OCI-LY7 (cell line): ENCODE results near the gene KATNIP. TPM values are rescaled to one million over a fixed set of nuclear protein-coding genes. Genes with fewer than 3 reads are reported as not detected.

ENCODE experiments used
- BruUV-seq: library from RNA; stranded (reverse); fragments of 400-500 nt; replicated peaks from 2 replicates; lab custom pipeline; 2021; lab: Mats Ljungman, UMichigan
- CTCF ChIA-PET: fragments of 300-600 bp; sonication (Branson Sonifier 250); formaldehyde crosslinking; loops from one replicate; lab custom pipeline; 2022; ENCODE audit warnings: antibody characterized with exemption; ENCODE audit not compliant: unreplicated experiment; lab: Charles Lee
- POLR2A ChIA-PET: fragments of 300-600 bp; sonication (Branson Sonifier 250); formaldehyde crosslinking; loops from one replicate; lab custom pipeline; 2022; ENCODE audit warnings: antibody characterized with exemption; lab: Charles Lee
- DNase-seq: peaks from one replicate; pipeline ENCODE4 v3.0.0-alpha.2; 2015; ENCODE audit warnings: low spot score
- H2AFZ ChIP-seq: fragments of 200-600 bp; sonication (generic), shearing (Covaris generic); 2 replicates; pipeline ENCODE4 v1.6.1; 2014; ENCODE audit warnings: mild to moderate bottlenecking, antibody characterized with exemption, low read length, moderate library complexity
- H3K27ac ChIP-seq: fragments of 200-600 bp; sonication (generic); 2 replicates; pipeline ENCODE4 v1.5.1; 2014; ENCODE audit warnings: mixed run types, low read depth, mild to moderate bottlenecking, moderate library complexity, low read length, inconsistent platforms; ENCODE audit not compliant: poor library complexity, severe bottlenecking
- H3K36me3 ChIP-seq: fragments of 200-600 bp; sonication (generic); 2 replicates; pipeline ENCODE4 v1.6.1; 2014; ENCODE audit warnings: mild to moderate bottlenecking, antibody characterized with exemption, low read length, moderate library complexity, mixed read lengths; ENCODE audit not compliant: insufficient read depth
- H3K4me1 ChIP-seq: fragments of 200-600 bp; sonication (generic); 2 replicates; pipeline ENCODE4 v1.5.1; 2014; ENCODE audit warnings: mild to moderate bottlenecking, low read length; ENCODE audit not compliant: insufficient read depth, poor library complexity, severe bottlenecking
- H3K4me2 ChIP-seq: fragments of 200-600 bp; sonication (generic); 2 replicates; pipeline ENCODE4 v1.6.1; 2014; ENCODE audit warnings: mild to moderate bottlenecking, low read length
- H3K4me3 ChIP-seq: fragments of 200-600 bp; sonication (generic); 2 replicates; pipeline ENCODE4 v1.5.1; 2014; ENCODE audit warnings: mild to moderate bottlenecking, low read depth, low read length; ENCODE audit not compliant: poor library complexity, severe bottlenecking
- H3K79me2 ChIP-seq: fragments of 200-600 bp; sonication (generic); 2 replicates; pipeline ENCODE4 v1.6.1; 2016; ENCODE audit warnings: low read depth, mild to moderate bottlenecking, low read length, moderate library complexity, mixed read lengths; ENCODE audit not compliant: insufficient read depth
- H3K9me2 ChIP-seq: fragments of 200-600 bp; sonication (generic); 2 replicates; pipeline ENCODE4 v1.6.1; 2016; ENCODE audit warnings: mild to moderate bottlenecking, low read length, mixed read lengths; ENCODE audit not compliant: insufficient read depth
- H3K9me3 ChIP-seq: fragments of 200-600 bp; sonication (generic); 2 replicates; pipeline ENCODE4 v1.6.1; 2014; ENCODE audit warnings: mild to moderate bottlenecking, mixed run types, low read length, mixed read lengths
- H4K20me1 ChIP-seq: fragments of 200-600 bp; sonication (generic); 2 replicates; pipeline ENCODE4 v1.6.1; 2014; ENCODE audit warnings: mild to moderate bottlenecking, antibody characterized with exemption, low read length, moderate library complexity, mixed read lengths; ENCODE audit not compliant: insufficient read depth
- CTCF ChIP-seq: fragments of 200-600 bp; sonication (generic); conservative IDR thresholded peaks from 2 replicates; pipeline ENCODE4 v1.5.1; 2014; ENCODE audit warnings: mild to moderate bottlenecking, antibody characterized with exemption, low read length, moderate library complexity, mixed read lengths
- EZH2phosphoT487 ChIP-seq: fragments of 200-600 bp; sonication (generic); IDR thresholded peaks from 2 replicates; pipeline ENCODE4 v1.6.1; 2018; ENCODE audit warnings: low read depth, borderline replicate concordance, mild to moderate bottlenecking, mixed run types, antibody characterized with exemption, low read length, moderate library complexity, mixed read lengths
- intact Hi-C: fragments of 100-400 bp; cut with micrococcal nuclease; formaldehyde crosslinking; loops from one replicate; pipeline ENCODE4 v1.10.0; 2022; ENCODE audit not compliant: unreplicated experiment
- total RNA-seq, 2 experiments: library from RNA; depleted of rRNA in 1 of 2; stranded (reverse); fragments of >200 nt in 1 of 2; shearing (Covaris generic) in 1 of 2; gene quantifications; 2 replicates each; pipeline ENCODE4 v1.2.3, GENCODE V29; 2014 to 2022

Gene KATNIP
- total RNA-seq, 2 experiments from 2014 or later, result 11.2 to 11.5 TPM

DNA sequence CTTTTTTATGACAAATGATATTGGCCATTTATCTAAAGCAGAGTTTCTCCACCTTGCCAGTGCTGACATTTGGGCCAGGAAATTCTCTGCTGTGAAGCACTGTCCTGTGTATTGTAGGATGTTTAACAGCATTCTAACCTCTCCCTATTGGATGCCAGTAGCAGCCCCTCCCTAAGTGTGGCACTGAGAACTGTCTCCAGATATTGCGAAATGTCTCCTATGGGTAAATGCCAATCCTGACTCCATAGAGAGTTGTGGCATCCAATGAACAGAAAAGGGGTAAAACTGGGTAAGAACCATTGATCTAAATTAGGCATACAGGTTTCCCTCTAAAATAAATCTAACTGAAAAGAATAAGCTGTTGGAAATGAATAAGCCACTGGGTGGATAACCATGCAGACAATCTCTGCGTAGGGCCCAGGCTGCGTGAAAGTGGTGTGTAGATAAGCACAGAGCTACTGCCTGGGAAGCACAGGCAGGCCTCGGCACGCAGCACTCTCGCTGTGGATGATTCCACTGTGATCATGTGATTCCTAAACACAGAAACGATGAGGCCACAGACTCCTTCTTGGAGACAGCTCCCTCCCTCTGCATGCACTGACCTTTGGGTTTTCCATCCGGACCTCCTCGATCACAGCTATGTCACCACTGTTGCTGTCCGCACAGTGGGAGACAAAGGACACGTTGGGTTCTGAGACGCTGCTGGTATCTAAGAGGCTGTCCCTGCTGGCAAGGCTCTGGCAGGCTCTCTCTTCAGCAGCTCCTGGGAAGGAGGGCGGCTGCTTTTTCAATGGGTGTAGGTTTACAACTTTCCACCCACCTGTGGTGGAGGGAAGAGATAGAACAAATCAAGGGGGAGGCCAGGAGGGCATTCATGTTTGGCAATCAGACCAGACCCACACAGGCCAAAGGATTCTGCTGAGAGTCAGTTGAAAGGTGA lies 44.4 kb upstream of the KATNIP start:
- Histone ChIP-seq H2AFZ (no peak overlapping the region), H3K79me2 (no peaks in the 10 kb centered on the region), H3K36me3 (peaks cover 88% of the 10 kb centered on the region), H3K27ac (no peak overlapping the region), H3K4me3 (no peak overlapping the region), H3K9me3 (no peaks in the 10 kb centered on the region), H3K9me2 (no peaks in the 10 kb centered on the region), H3K4me2 (no peak overlapping the region), H3K4me1 (no peaks in the 10 kb centered on the region), H4K20me1 (no peaks in the 10 kb centered on the region)
- intact Hi-C loops, result no loop called here
- DNase-seq, result no peak
- CTCF ChIA-PET, result no interaction called here
- no TSS peak for BruUV-seq
- POLR2A ChIA-PET, result no interaction called here
- TF ChIP-seq CTCF, result no peak
- no peak for TF ChIP-seq EZH2phosphoT487

GRCh38 chr16:27506771-27507170 lies 43.2 kb upstream of the KATNIP start:
- H3K9me3 ChIP-seq, result no peaks in the 10 kb centered on the region
- no peak overlapping the region for H3K4me2 ChIP-seq
- peaks cover 88% of the 10 kb centered on the region for H3K36me3 ChIP-seq
- no peak for DNase-seq
- no peaks in the 10 kb centered on the region for H4K20me1 ChIP-seq
- H3K79me2 ChIP-seq, result no peaks in the 10 kb centered on the region
- no peaks in the 10 kb centered on the region for H3K9me2 ChIP-seq
- CTCF ChIA-PET, result no interaction called here
- no TSS peak for BruUV-seq
- H2AFZ ChIP-seq, result no peak overlapping the region
- no peaks in the 10 kb centered on the region for H3K4me1 ChIP-seq
- POLR2A ChIA-PET, result no interaction called here
- no peak overlapping the region for H3K27ac ChIP-seq
- no peak overlapping the region for H3K4me3 ChIP-seq
- intact Hi-C loops, result no loop called here
- TF ChIP-seq CTCF (no peak), EZH2phosphoT487 (no peak)

DNA sequence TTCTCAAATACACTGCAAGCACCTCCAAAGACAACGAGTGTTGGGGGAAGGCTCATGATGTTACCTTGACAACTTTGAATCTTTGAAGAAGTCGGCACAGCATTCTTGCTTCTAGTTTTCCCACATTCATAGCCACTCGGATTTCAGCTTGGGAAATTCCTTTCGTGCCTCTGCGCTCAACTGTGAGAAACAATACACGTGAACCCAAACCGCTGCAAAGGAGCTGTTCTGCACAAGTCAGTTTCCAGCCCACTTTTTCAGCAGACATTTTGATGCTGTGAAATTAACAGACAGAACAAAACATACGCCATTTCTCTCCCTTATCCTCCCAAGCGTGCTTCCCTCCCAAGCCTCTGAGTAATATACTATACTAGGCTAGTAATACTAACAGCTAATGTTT lies 41.5 kb upstream of the KATNIP start:
- Histone ChIP-seq H2AFZ (no peak overlapping the region), H3K4me2 (no peak overlapping the region), H3K9me2 (no peaks in the 10 kb centered on the region), H3K4me1 (no peaks in the 10 kb centered on the region), H3K36me3 (peaks cover 71% of the 10 kb centered on the region), H3K9me3 (no peaks in the 10 kb centered on the region), H3K4me3 (no peak overlapping the region), H4K20me1 (no peaks in the 10 kb centered on the region), H3K79me2 (no peaks in the 10 kb centered on the region), H3K27ac (no peak overlapping the region)
- TF ChIP-seq CTCF (no peak), EZH2phosphoT487 (no peak)
- ChIA-PET CTCF (no interaction called here), POLR2A (no interaction called here)
- no TSS peak for BruUV-seq
- intact Hi-C loops, result no loop called here
- no peak for DNase-seq
